Natural killer cell treated with Interleukin-12 subunit alpha and Interleukin-12 subunit beta and Interleukin-15 and Interleukin-18, amount 100 ng/mL, for 72 hours (primary cell): ENCODE results near the gene VRK1. TPM values are rescaled to one million over a fixed set of nuclear protein-coding genes. Genes with fewer than 3 reads are reported as not detected.

Source experiments
- ATAC-seq, 2 donors: fragments of 150-1000 bp; cut with Tn5 transposase in 1 of 2; sonication (Bioruptor Pico), chemical (Tn5 transposase) in 1 of 2; 2 replicates each; pipeline ENCODE4 v1.10.0; 2021
- DNase-seq: peaks from one replicate; pipeline ENCODE4 v3.0.0; 2022; ENCODE audit warnings: low spot score
- H3K27ac Mint-ChIP-seq, 2 donors: 1 replicate in 1 of 2; 2 replicates in 1 of 2; pipeline ENCODE4 v1.8.0; 2022; ENCODE audit warnings: mixed read lengths in 2 of 2, mild to moderate bottlenecking in 1 of 2, moderate library complexity in 1 of 2
- H3K27me3 Mint-ChIP-seq, 2 donors: 1 replicate in 1 of 2; 2 replicates in 1 of 2; pipeline ENCODE4 v1.8.0; 2022; ENCODE audit warnings: mixed read lengths in 2 of 2
- H3K36me3 Mint-ChIP-seq: one replicate; pipeline ENCODE4 v1.8.0; 2022; ENCODE audit warnings: mixed read lengths
- H3K4me1 Mint-ChIP-seq, 2 donors: 1 replicate in 1 of 2; 2 replicates in 1 of 2; pipeline ENCODE4 v1.8.0; 2022; ENCODE audit warnings: low read depth in 2 of 2, mixed read lengths in 2 of 2, mild to moderate bottlenecking in 1 of 2
- H3K4me3 Mint-ChIP-seq: one replicate; pipeline ENCODE4 v1.8.0; 2022; ENCODE audit warnings: mixed read lengths
- H3K9me3 Mint-ChIP-seq: 2 replicates; pipeline ENCODE4 v1.8.0; 2022; ENCODE audit warnings: mixed read lengths
- total RNA-seq, 2 donors: library from RNA; stranded (reverse); gene quantifications; one replicate each; pipeline ENCODE4 v1.2.3, GENCODE V29; 2022

The VRK1 gene
- total RNA-seq, 2 donors from 2014 or later, result 39.9 to 79.3 TPM

DNA sequence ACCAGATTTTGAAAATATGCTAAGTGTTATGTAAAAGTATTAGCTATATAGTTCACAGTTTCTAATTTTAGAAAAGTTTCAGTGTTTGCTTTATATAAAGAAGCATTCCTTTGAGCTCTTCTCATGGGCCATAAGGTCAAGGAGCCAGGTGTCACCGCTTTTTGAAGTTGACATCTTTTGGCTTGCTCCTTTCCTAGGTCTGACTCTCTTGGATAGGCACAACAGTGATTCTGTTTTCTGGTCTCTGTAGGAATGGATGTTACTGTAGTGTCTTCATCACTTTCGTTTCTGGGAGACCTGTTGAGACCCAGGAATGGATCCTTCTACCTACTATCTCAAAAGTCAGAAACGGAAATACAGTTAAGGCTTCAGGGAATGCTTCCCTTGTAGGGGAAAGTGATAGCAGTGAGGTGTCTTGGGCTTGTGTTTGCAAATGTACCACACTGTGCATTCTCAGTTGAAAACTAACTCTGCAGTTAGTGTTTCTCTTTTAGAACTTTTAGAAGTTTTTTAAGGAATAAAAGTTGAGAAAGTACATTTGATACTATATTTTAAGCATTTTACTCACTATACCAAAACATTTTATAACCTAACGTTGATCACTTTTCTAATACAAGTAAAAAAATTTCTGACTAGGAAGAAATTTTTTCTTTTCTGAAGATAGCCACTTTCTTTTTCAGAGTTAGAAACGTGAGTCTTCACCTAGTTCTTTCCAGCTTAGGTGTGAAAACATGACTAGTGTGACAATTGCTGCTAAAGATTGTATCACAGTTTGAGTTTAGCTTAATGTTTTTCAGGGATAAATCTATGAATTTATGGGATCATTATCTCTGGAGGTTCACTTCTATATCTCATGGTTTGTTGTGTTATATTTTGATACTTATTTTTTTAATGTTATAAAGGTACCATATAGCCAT lies 20.8 kb downstream of the VRK1 start:
- no peak overlapping the region for H3K27ac Mint-ChIP-seq
- H3K9me3 Mint-ChIP-seq, result no peaks in the 10 kb centered on the region
- no peaks in the 10 kb centered on the region for H3K27me3 Mint-ChIP-seq
- ATAC-seq (no peak), DNase-seq (no peak)
- H3K4me1 Mint-ChIP-seq, result peaks cover 26 to 50% of the 10 kb centered on the region in 2 donors
- no peak overlapping the region for H3K4me3 Mint-ChIP-seq
- H3K36me3 Mint-ChIP-seq, result peaks cover 5% of the 10 kb centered on the region

DNA sequence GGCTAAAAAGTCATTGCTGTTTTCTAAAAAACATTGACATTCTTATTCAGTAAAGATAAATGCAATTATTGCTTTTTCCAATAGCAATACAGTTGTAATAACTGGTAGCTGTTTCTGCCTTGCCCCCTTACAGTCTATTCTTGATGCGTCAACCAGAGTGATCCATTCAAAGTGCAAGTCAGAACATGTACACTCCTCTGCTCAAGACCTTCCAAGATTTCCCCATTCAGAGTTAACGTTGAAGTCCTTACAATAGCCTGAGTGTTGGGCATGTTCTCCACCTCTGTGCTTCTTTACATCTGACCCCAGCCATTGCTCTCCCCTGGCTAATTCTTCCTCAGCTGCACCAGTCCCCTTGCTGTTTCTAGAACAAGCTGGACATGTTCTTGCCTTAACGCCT lies 24.3 kb downstream of the VRK1 start:
- DNase-seq, result no peak

DNA sequence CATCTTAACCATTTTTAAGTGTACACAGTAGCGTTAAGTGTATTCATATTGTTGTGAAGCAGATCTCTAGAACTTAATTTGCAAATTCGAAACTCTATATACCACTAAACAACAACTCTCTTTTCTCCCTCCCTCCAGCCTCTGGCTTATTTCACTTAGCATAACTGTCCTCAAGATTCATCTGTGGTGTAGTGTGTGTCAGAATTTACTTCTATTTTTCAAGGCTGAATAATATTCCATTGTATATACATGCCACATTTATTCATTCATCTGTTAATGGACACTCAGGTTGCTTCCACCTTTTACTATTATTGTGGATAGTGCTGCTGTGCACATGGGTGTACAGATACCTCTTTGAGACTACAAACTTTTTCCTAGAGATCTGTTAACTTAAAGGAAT lies 26.5 kb downstream of the VRK1 start:
- ATAC-seq (no peak), DNase-seq (no peak)
- Mint-ChIP-seq H3K4me1 (peaks cover 26 to 46% of the 10 kb centered on the region in 2 donors), H3K36me3 (peaks cover 5% of the 10 kb centered on the region), H3K4me3 (no peak overlapping the region), H3K27ac (no peak overlapping the region), H3K27me3 (no peaks in the 10 kb centered on the region), H3K9me3 (no peaks in the 10 kb centered on the region)

More for the DNA sequence above, 24.3 kb downstream of the VRK1 start:
- H3K27me3 Mint-ChIP-seq, result no peaks in the 10 kb centered on the region
- no peaks in the 10 kb centered on the region for H3K9me3 Mint-ChIP-seq
- no peak for ATAC-seq
- H3K27ac Mint-ChIP-seq, result no peak overlapping the region
- peaks cover 30 to 55% of the 10 kb centered on the region in 2 donors for H3K4me1 Mint-ChIP-seq
- peaks cover 5% of the 10 kb centered on the region for H3K36me3 Mint-ChIP-seq
- H3K4me3 Mint-ChIP-seq, result no peak overlapping the region

DNA sequence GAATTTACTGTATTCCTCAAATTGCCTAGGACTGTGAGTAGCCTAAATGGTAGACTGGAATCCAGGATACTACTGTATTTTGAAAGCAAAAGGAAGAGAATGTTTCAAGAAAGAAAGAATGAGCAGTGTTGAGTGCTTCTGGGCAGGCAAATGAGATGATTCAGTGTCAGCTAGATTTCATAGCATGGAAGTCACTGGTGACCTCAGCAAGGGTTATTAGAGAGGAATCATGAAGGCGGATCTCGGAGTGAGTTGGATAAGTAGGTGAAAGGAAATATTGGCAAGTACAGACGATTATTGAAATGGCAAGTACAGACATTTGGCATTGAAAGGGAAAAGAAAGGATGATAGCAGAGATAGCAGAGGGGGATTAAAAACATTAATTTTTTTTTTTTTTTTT lies 27.1 kb downstream of the VRK1 start:
- DNase-seq (no peak), ATAC-seq (no peak)
- peaks cover 23 to 42% of the 10 kb centered on the region in 2 donors for H3K4me1 Mint-ChIP-seq
- H3K9me3 Mint-ChIP-seq, result no peaks in the 10 kb centered on the region
- H3K36me3 Mint-ChIP-seq, result peaks cover 6% of the 10 kb centered on the region
- H3K27me3 Mint-ChIP-seq, result no peaks in the 10 kb centered on the region
- no peak overlapping the region for H3K4me3 Mint-ChIP-seq
- no peak overlapping the region for H3K27ac Mint-ChIP-seq

DNA sequence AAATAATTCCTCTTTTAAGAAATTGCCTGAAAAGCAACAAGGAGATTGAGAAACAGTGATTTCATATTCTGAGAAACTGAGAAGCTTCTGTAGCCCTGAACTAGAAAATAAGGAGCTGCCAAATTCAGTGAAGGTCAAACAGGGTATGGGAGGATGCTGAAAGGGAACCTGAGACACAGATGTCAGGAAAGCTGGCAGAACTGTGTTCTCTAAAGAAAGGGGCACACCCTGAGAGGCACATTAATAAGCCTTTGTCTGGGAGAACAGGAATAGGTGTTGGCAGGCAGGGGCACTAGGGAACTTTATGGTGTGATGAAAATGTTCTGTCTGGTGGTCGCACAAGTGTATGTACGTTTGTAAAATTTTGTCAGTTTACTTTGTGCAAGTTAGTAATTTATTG lies 29.6 kb downstream of the VRK1 start:
- no peak overlapping the region for H3K4me3 Mint-ChIP-seq
- no peak overlapping the region for H3K27ac Mint-ChIP-seq
- no peaks in the 10 kb centered on the region for H3K27me3 Mint-ChIP-seq

DNA sequence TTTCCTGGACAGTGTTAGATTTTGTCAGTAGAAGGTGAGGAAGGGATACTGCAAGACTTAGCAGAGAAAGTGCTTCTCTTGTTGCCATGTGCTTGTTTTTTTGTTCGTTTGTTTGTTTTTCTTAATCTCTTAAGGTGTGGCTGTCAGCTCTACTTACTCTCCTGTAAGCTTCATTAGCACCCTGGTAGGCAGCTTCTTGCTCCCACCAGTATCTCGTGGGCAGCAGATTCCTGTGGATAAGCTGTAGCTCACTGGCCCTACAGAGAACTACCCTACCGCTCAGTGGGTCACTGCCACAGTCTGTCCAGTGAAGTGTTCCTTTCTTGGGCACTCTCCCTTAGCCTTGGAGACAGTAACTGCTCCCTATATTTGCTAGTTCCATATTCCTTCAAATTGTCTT lies 30.1 kb downstream of the VRK1 start:
- Mint-ChIP-seq H3K27ac (no peak overlapping the region), H3K9me3 (peaks cover 2% of the 10 kb centered on the region)
- DNase-seq, result no peak

More for the DNA sequence above, 29.6 kb downstream of the VRK1 start:
- ATAC-seq (no peak), DNase-seq (no peak)
- Mint-ChIP-seq H3K4me1 (peaks cover 18 to 33% of the 10 kb centered on the region in 2 donors), H3K36me3 (peaks cover 15% of the 10 kb centered on the region), H3K9me3 (peaks cover 2% of the 10 kb centered on the region)

DNA sequence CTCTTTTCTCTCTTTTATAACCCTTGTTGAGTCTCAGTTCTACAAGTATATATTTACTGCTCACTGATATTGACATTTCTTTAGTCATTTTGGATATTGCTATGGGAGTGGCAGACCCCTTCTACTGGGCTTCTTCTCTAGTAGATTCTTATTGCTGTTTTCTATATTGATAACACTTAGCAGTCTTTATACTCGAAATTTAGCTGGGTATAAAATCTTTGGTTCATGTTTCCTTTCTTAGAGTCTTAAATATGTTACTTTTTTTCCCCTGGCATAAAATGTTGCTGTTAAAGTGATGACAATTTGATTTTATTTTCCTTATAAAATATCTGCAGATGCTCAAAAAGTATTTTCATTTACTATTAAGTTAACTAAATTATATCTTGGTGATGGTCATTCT lies 32.6 kb downstream of the VRK1 start:
- DNase-seq, result no peak
- Mint-ChIP-seq H3K4me3 (no peak overlapping the region), H3K9me3 (peaks cover 2% of the 10 kb centered on the region)

More for the DNA sequence above, 30.1 kb downstream of the VRK1 start:
- Mint-ChIP-seq H3K36me3 (peaks cover 15% of the 10 kb centered on the region), H3K4me1 (peaks cover 18 to 32% of the 10 kb centered on the region in 2 donors), H3K4me3 (no peak overlapping the region), H3K27me3 (no peaks in the 10 kb centered on the region)
- ATAC-seq, result no peak

DNA sequence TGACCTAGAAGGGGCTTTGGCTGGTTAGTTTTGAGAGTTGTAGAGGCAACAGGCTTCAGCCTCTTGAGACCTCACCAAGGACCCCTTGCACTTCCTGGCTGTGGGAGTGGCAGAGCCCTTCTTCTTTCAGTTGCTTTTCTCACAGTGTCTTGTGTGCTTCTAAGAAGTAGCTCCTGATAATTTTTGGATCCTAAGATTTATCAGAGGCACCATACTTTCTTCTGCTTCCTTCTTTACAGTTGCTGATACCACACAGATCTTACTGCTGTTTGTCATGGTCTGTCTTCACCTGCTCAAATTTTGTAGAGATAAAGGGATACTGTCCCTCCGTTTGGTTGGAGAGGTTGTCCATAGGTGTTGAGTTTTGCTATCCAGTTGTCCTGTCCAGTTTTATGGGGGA lies 33.8 kb downstream of the VRK1 start:
- ATAC-seq, result no peak
- no peaks in the 10 kb centered on the region for H3K27me3 Mint-ChIP-seq
- DNase-seq, result no peak
- no peak overlapping the region for H3K4me3 Mint-ChIP-seq
- H3K4me1 Mint-ChIP-seq, result peaks cover 9 to 10% of the 10 kb centered on the region in 2 donors
- H3K36me3 Mint-ChIP-seq, result peaks cover 21% of the 10 kb centered on the region
- H3K9me3 Mint-ChIP-seq, result peaks cover 2% of the 10 kb centered on the region
- no peak overlapping the region for H3K27ac Mint-ChIP-seq

More for the DNA sequence above, 32.6 kb downstream of the VRK1 start:
- no peak for ATAC-seq
- no peak overlapping the region for H3K27ac Mint-ChIP-seq
- H3K36me3 Mint-ChIP-seq, result peaks cover 15% of the 10 kb centered on the region
- H3K27me3 Mint-ChIP-seq, result no peaks in the 10 kb centered on the region
- peaks cover 9 to 19% of the 10 kb centered on the region in 2 donors for H3K4me1 Mint-ChIP-seq

DNA sequence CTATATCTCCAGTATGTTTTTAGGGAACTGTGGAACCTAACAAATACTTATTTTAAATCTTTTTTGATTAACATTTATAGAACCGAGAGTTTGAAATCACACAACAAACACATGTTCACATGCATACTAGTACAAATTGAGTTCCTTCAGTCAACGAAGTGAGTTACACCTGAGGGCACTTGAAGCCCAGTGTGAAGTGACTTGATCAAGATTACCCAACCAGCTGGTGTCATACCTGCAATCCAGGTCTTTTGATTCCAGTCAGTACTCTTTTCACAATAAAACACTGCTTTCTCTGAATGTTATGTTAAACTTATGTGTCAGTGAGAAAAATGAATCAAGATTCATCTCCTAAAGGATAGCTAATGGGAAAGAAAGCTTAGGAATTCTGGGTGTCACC lies 35.2 kb downstream of the VRK1 start:
- Mint-ChIP-seq H3K4me1 (peaks cover 9 to 10% of the 10 kb centered on the region in 2 donors), H3K27me3 (no peaks in the 10 kb centered on the region), H3K27ac (no peak overlapping the region), H3K9me3 (peaks cover 2% of the 10 kb centered on the region), H3K4me3 (no peak overlapping the region), H3K36me3 (peaks cover 27% of the 10 kb centered on the region)
- ATAC-seq (no peak), DNase-seq (no peak)

DNA sequence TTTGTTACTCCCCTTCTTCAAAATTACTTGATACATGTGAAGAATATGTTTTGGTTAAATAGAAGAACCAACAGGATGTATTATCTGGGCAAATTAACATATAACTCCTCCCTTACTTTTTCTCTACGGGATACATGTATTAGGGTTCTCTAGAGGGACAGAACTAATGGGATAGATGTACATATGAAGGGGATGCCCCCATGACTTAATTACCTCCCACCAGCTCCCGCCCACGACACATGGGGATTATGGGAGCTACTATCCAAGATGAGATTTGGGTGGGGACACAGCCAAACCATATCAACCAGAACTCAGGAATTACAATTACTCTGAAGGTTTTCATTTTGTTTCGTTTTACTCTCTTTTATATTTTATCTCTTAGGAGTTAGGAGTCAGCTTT lies 41.3 kb downstream of the VRK1 start:
- DNase-seq, result no peak
- peaks cover 11% of the 10 kb centered on the region for H3K36me3 Mint-ChIP-seq
- no peak overlapping the region for H3K4me3 Mint-ChIP-seq
- H3K9me3 Mint-ChIP-seq, result no peaks in the 10 kb centered on the region
- no peak for ATAC-seq
- peaks cover 0 to 3% of the 10 kb centered on the region in 2 donors for H3K4me1 Mint-ChIP-seq
- H3K27me3 Mint-ChIP-seq, result no peaks in the 10 kb centered on the region
- H3K27ac Mint-ChIP-seq, result no peak overlapping the region

DNA sequence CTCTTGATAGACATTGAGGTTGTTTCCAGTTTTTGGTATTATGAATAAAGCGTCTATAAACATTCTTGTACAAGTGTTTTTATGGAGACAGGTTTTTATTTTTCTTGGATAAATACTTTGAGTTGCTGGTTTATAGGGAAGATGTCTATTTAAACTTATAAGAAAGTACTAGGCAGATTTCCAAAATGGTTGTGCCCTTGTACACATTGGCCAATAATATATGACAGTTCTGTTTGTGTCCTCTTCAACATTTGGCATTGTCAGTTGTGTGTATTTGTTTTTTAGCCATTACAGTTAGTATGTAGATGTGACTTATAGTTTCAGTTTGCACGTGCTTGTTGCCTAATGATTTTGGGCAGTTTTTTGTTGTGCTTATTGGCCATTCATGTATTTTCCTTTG lies 42.1 kb downstream of the VRK1 start:
- ATAC-seq (no peak), DNase-seq (no peak)
- Mint-ChIP-seq H3K27ac (no peak overlapping the region), H3K4me1 (peaks cover 0 to 3% of the 10 kb centered on the region in 2 donors), H3K4me3 (no peak overlapping the region), H3K36me3 (peaks cover 11% of the 10 kb centered on the region), H3K9me3 (no peaks in the 10 kb centered on the region), H3K27me3 (no peaks in the 10 kb centered on the region)

DNA sequence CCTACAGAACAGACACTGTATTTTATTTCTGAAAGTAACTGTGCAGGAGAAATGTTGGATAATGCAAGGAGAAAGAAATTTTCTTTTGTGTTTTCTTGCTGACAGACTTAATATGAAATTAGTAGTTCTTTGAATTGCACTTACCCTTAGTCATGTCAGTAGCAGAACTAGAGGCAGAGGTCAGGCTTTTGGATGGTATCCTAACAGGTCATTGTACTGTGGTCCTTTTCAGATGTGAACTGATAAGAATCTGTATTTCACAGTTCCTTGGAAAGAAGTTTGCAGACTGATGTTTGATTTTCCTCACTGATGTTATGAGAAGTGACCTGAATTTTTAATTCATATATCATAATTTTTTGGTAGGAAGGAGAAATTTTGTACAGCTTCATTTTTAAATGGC lies 46.0 kb downstream of the VRK1 start:
- H3K36me3 Mint-ChIP-seq, result peaks cover 7% of the 10 kb centered on the region
- no peaks in the 10 kb centered on the region for H3K4me1 Mint-ChIP-seq
- DNase-seq (no peak), ATAC-seq (no peak)
- H3K4me3 Mint-ChIP-seq, result no peak overlapping the region
- H3K27me3 Mint-ChIP-seq, result no peaks in the 10 kb centered on the region
- H3K9me3 Mint-ChIP-seq, result no peaks in the 10 kb centered on the region
- H3K27ac Mint-ChIP-seq, result no peak overlapping the region

DNA sequence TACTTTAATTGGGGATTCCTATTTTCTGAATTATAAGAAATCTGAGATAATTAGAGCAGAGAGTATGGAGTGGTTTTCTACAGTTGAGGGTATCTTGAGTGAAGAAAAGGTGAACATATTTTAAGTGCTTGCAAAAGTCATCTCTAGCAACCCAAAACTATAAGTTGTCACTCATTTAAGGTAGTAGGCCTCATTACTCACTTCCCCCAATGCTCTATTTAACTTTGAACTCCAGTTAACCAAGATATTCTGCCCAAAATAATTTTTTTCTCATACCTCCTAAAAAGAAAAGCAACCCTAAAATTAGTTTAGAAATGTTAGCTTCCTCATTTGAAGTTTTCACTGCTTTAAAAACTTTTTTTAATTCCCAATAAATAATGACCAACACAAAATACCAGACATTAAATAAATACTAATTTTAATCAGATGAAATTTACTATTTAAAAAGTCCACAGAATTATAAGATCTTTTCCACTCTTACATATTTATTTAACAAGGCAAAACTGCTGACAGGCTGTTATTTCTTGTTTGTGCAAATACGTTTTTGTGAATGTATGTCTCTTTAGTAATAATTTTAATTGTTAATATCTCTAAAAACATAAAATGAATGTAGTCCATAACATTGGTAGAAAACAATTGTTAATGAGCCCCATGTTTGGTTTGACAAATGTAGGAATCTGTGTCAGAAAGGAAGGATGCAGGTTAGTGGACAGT lies 47.8 kb downstream of the VRK1 start:
- Mint-ChIP-seq H3K36me3 (peaks cover 11% of the 10 kb centered on the region), H3K9me3 (no peaks in the 10 kb centered on the region), H3K4me3 (no peak overlapping the region), H3K27ac (no peak overlapping the region), H3K4me1 (no peaks in the 10 kb centered on the region), H3K27me3 (no peaks in the 10 kb centered on the region)
- ATAC-seq (no peak), DNase-seq (no peak)

DNA sequence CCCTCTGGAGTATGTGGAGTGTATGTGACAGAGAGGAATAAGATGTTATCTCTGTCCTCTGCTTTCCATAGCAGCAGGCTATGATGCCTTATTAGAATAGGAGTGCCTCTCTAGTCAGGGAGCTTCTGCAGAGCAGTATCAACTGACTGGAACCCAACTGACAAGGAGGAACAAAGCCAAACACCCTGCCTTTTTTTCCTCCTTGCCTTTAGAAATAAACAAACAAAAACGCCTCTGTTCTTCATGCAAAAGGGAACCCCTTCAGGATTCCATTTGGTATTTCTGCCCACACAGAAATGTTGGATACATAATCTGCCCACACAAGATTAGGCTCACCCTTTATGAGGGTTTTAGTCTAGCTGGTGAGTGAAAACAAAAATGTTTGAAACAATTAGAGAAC lies 50.3 kb downstream of the VRK1 start:
- Mint-ChIP-seq H3K4me3 (no peak overlapping the region), H3K27me3 (no peaks in the 10 kb centered on the region), H3K27ac (no peak overlapping the region), H3K4me1 (no peaks in the 10 kb centered on the region), H3K9me3 (no peaks in the 10 kb centered on the region), H3K36me3 (peaks cover 11% of the 10 kb centered on the region)
- no peak for DNase-seq
- no peak for ATAC-seq
